Natural killer cell treated with Interleukin-12 subunit alpha and Interleukin-12 subunit beta and Interleukin-15 and Interleukin-18, amount 100 ng/mL, for 72 hours (primary cell): ENCODE data around the gene APEH. TPM values are rescaled to one million over a fixed set of nuclear protein-coding genes. Genes with fewer than 3 reads are reported as not detected.
A peak's percentile ranks its signal among the peaks of the same experiment; 100 is the strongest.
"Not testable (repeated sequence)": the region's sequence is repeated elsewhere in the genome, so short reads cannot be mapped to it uniquely, and the experiment has no call there.

Source experiments
- ATAC-seq, 2 donors: fragments of 150-1000 bp; cut with Tn5 transposase in 1 of 2; sonication (Bioruptor Pico), chemical (Tn5 transposase) in 1 of 2; 2 replicates each; pipeline ENCODE4 v1.10.0; 2021
- DNase-seq: peaks from one replicate; pipeline ENCODE4 v3.0.0; 2022; ENCODE audit warnings: low spot score
- H3K27ac Mint-ChIP-seq, 2 donors: 1 replicate in 1 of 2; 2 replicates in 1 of 2; pipeline ENCODE4 v1.8.0; 2022; ENCODE audit warnings: mixed read lengths in 2 of 2, mild to moderate bottlenecking in 1 of 2, moderate library complexity in 1 of 2
- H3K27me3 Mint-ChIP-seq, 2 donors: 1 replicate in 1 of 2; 2 replicates in 1 of 2; pipeline ENCODE4 v1.8.0; 2022; ENCODE audit warnings: mixed read lengths in 2 of 2
- H3K36me3 Mint-ChIP-seq: one replicate; pipeline ENCODE4 v1.8.0; 2022; ENCODE audit warnings: mixed read lengths
- H3K4me1 Mint-ChIP-seq, 2 donors: 1 replicate in 1 of 2; 2 replicates in 1 of 2; pipeline ENCODE4 v1.8.0; 2022; ENCODE audit warnings: low read depth in 2 of 2, mixed read lengths in 2 of 2, mild to moderate bottlenecking in 1 of 2
- H3K4me3 Mint-ChIP-seq: one replicate; pipeline ENCODE4 v1.8.0; 2022; ENCODE audit warnings: mixed read lengths
- H3K9me3 Mint-ChIP-seq: 2 replicates; pipeline ENCODE4 v1.8.0; 2022; ENCODE audit warnings: mixed read lengths
- total RNA-seq, 2 donors: library from RNA; stranded (reverse); gene quantifications; one replicate each; pipeline ENCODE4 v1.2.3, GENCODE V29; 2022

Gene APEH
- total RNA-seq, 2 donors from 2014 or later: 134 to 235 TPM

- not testable (repeated sequence) for ATAC-seq, H3K9me3 Mint-ChIP-seq, DNase-seq, H3K4me3 Mint-ChIP-seq, H3K27me3 Mint-ChIP-seq, H3K27ac Mint-ChIP-seq, H3K36me3 Mint-ChIP-seq
- peaks cover 15 to 16% of the 10 kb centered on the region in 2 donors for H3K4me1 Mint-ChIP-seq
Observed at GRCh38 chr3:49684453-49684852, 10.3 kb downstream of the APEH start.

- not testable (repeated sequence) for ATAC-seq, DNase-seq, H3K27ac Mint-ChIP-seq, H3K27me3 Mint-ChIP-seq, H3K4me3 Mint-ChIP-seq, H3K9me3 Mint-ChIP-seq, H3K36me3 Mint-ChIP-seq
- peaks cover 15 to 16% of the 10 kb centered on the region in 2 donors for H3K4me1 Mint-ChIP-seq
Observed at GRCh38 chr3:49685103-49685502, 11.0 kb downstream of the APEH start.

- DNase-seq, H3K9me3 Mint-ChIP-seq, H3K36me3 Mint-ChIP-seq, ATAC-seq, H3K4me3 Mint-ChIP-seq, H3K27ac Mint-ChIP-seq, H3K27me3 Mint-ChIP-seq: not testable (repeated sequence)
- peaks cover 20 to 22% of the 10 kb centered on the region in 2 donors for H3K4me1 Mint-ChIP-seq
Observed at GRCh38 chr3:49685846-49686245, 11.7 kb downstream of the APEH start.

GRCh38 chr3:49686346-49686745 lies 12.2 kb downstream of the APEH start:
- H3K36me3 Mint-ChIP-seq, H3K9me3 Mint-ChIP-seq, H3K4me3 Mint-ChIP-seq, H3K27ac Mint-ChIP-seq, DNase-seq, H3K27me3 Mint-ChIP-seq: not testable (repeated sequence)
- H3K4me1 Mint-ChIP-seq: peaks cover 20 to 27% of the 10 kb centered on the region in 2 donors
- ATAC-seq: peak in 1 of 2 donors; percentile 1

- DNase-seq, H3K9me3 Mint-ChIP-seq, H3K27me3 Mint-ChIP-seq, H3K36me3 Mint-ChIP-seq, H3K27ac Mint-ChIP-seq, H3K4me3 Mint-ChIP-seq: not testable (repeated sequence)
- H3K4me1 Mint-ChIP-seq: peaks cover 20 to 27% of the 10 kb centered on the region in 2 donors
- ATAC-seq: peak; percentile 43 to 69
Observed at GRCh38 chr3:49686769-49687423, 12.7 kb downstream of the APEH start.

GRCh38 chr3:49687424-49687795 lies 13.3 kb downstream of the APEH start:
- H3K9me3 Mint-ChIP-seq, H3K36me3 Mint-ChIP-seq, DNase-seq, H3K4me3 Mint-ChIP-seq, H3K27me3 Mint-ChIP-seq, H3K27ac Mint-ChIP-seq, ATAC-seq: not testable (repeated sequence)
- peaks cover 21 to 28% of the 10 kb centered on the region in 2 donors for H3K4me1 Mint-ChIP-seq

- peak in 1 of 2 donors; percentile 1 for ATAC-seq
- not testable (repeated sequence) for H3K27me3 Mint-ChIP-seq, H3K9me3 Mint-ChIP-seq, H3K36me3 Mint-ChIP-seq, DNase-seq
- Mint-ChIP-seq H3K27ac (peak overlapping the region; percentile 92 to 98), H3K4me3 (peak overlapping the region; percentile 96), H3K4me1 (peaks cover 24 to 32% of the 10 kb centered on the region in 2 donors)
Observed at GRCh38 chr3:49688338-49689045, 14.3 kb downstream of the APEH start.

- ATAC-seq (peak; percentile 86 to 90), DNase-seq (peak; percentile 93)
- Mint-ChIP-seq H3K27me3 (no peaks in the 10 kb centered on the region), H3K4me1 (peaks cover 24 to 32% of the 10 kb centered on the region in 2 donors), H3K4me3 (peak within 1 kb of the TSS; percentile 96), H3K36me3 (no peaks in the 10 kb centered on the region), H3K9me3 (no peaks in the 10 kb centered on the region), H3K27ac (peak within 1 kb of the TSS; percentile 92 to 98)
Observed at GRCh38 chr3:49689046-49689907, 15.1 kb downstream of the APEH start, which contains the start of the genes MST1 and RNF123. TSS of gene MST1 (minus strand) at chr3:49689474. CDS start at chr3:49688691, 783 bp downstream. TSS of gene RNF123 (plus strand) at chr3:49689557. CDS start at chr3:49691166, 1,609 bp downstream.

GRCh38 chr3:49689908-49690624 lies 15.9 kb downstream of the APEH start:
- not testable (repeated sequence) for H3K9me3 Mint-ChIP-seq, DNase-seq, H3K27me3 Mint-ChIP-seq, ATAC-seq, H3K36me3 Mint-ChIP-seq
- peak overlapping the region; percentile 92 to 98 for H3K27ac Mint-ChIP-seq
- H3K4me3 Mint-ChIP-seq: peak overlapping the region; percentile 96
- H3K4me1 Mint-ChIP-seq: peaks cover 24 to 32% of the 10 kb centered on the region in 2 donors

- not testable (repeated sequence) for H3K9me3 Mint-ChIP-seq, H3K36me3 Mint-ChIP-seq, H3K27me3 Mint-ChIP-seq, ATAC-seq, DNase-seq
- Mint-ChIP-seq H3K27ac (peak overlapping the region in 1 of 2 donors; percentile 98), H3K4me3 (peak overlapping the region; percentile 96), H3K4me1 (peaks cover 24 to 32% of the 10 kb centered on the region in 2 donors)
Observed at GRCh38 chr3:49690856-49691255, 16.7 kb downstream of the APEH start.

GRCh38 chr3:49691481-49691880 lies 17.3 kb downstream of the APEH start:
- not testable (repeated sequence) for H3K27ac Mint-ChIP-seq

GRCh38 chr3:49694409-49695070 lies 20.4 kb downstream of the APEH start:
- H3K4me1 Mint-ChIP-seq: peaks cover 15 to 21% of the 10 kb centered on the region in 2 donors
- not testable (repeated sequence) for ATAC-seq, H3K27me3 Mint-ChIP-seq, H3K4me3 Mint-ChIP-seq, H3K36me3 Mint-ChIP-seq, DNase-seq, H3K27ac Mint-ChIP-seq, H3K9me3 Mint-ChIP-seq

More at GRCh38 chr3:49691481-49691880, 17.3 kb downstream of the APEH start:
- H3K4me3 Mint-ChIP-seq, DNase-seq, H3K27me3 Mint-ChIP-seq, ATAC-seq, H3K36me3 Mint-ChIP-seq, H3K9me3 Mint-ChIP-seq: not testable (repeated sequence)
- H3K4me1 Mint-ChIP-seq: peaks cover 24 to 32% of the 10 kb centered on the region in 2 donors
